Esophagus (tissue), 2 donors: ENCODE data around the gene GRIA3. TPM values are rescaled to one million over a fixed set of nuclear protein-coding genes. Genes with fewer than 3 reads are reported as not detected.
A peak's percentile ranks its signal among the peaks of the same experiment; 100 is the strongest.

Experiments used
- H3K27ac ChIP-seq, 2 donors: one replicate each; pipeline ENCODE4 v1.5.1; 2013; ENCODE audit warnings: low read depth in 2 of 2, mild to moderate bottlenecking in 2 of 2, inconsistent platforms in 1 of 2, low read length in 1 of 2, moderate library complexity in 1 of 2
- H3K27me3 ChIP-seq, 2 donors: one replicate each; pipeline ENCODE4 v1.6.1; 2013; ENCODE audit warnings: low read length in 2 of 2, control low read depth in 1 of 2, mild to moderate bottlenecking in 1 of 2; ENCODE audit not compliant: insufficient read depth in 2 of 2, control insufficient read depth in 1 of 2
- H3K36me3 ChIP-seq, 2 donors: one replicate each; pipeline ENCODE4 v1.6.1; 2013; ENCODE audit warnings: low read length in 1 of 2; ENCODE audit not compliant: control insufficient read depth in 2 of 2, insufficient read depth in 2 of 2
- H3K4me1 ChIP-seq, 2 donors: one replicate each; pipeline ENCODE4 v1.6.1; 2013; ENCODE audit warnings: low read length in 1 of 2; ENCODE audit not compliant: control insufficient read depth in 2 of 2, insufficient read depth in 2 of 2
- H3K4me3 ChIP-seq, 2 donors: one replicate each; pipeline ENCODE4 v1.5.1; 2013; ENCODE audit warnings: low read length in 2 of 2, mild to moderate bottlenecking in 2 of 2, low read depth in 1 of 2, moderate library complexity in 1 of 2
- H3K9me3 ChIP-seq, 2 donors: one replicate each; pipeline ENCODE4 v1.6.1; 2013; ENCODE audit warnings: mild to moderate bottlenecking in 2 of 2, low read depth in 1 of 2, low read length in 1 of 2, moderate library complexity in 1 of 2; ENCODE audit not compliant: control insufficient read depth in 2 of 2, insufficient read depth in 1 of 2
- WGBS, 2 donors: extraction: QIAGEN DNeasy Blood & Tissue Kit; methylation state at CpG; one replicate each; pipeline ENCODE4 v1.1.7; 2013; 5-methylcytosine and 5-hydroxymethylcytosine counted together
- polyA plus RNA-seq, 2 donors: library from polyadenylated mRNA; stranded (reverse); fragments of 200-250 nt; gene quantifications; one replicate each; pipeline ENCODE4 v1.2.3, GENCODE V29; 2013
- donor health status: healthy with polysubstance abuse.
- donor health status: Bipolar disorder and iron deficiency.

GRIA3 gene
- polyA plus RNA-seq, 2 donors: 0.05 TPM; not detected in 1

DNA sequence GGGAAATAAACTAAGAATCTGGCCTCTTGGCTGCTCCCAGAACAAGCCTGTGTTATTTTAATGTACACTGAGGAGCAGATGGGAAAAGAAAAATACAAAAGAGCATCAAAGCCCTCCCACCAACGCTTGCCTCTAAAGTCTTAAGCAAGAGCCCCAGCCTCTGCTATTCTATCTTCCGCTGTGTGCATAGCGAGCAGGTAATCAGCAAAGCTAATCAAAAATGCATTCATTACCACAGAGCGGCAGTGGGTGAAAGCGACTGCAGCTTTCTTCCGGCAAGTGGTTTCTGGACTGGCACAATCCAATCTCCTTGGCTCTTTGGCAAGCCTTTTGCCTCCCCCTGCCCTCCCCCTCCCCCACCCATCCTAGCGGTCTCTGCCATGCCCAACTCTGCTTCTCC lies 13.5 kb upstream of the GRIA3 start:
- WGBS, 2 donors: 57 to 61% methylated on average over 7 of the region's 7 CpGs
- Histone ChIP-seq H3K36me3 (no peaks in the 10 kb centered on the region), H3K27ac (no peak overlapping the region), H3K27me3 (no peaks in the 10 kb centered on the region), H3K9me3 (no peaks in the 10 kb centered on the region), H3K4me3 (no peak overlapping the region), H3K4me1 (no peaks in the 10 kb centered on the region)

DNA sequence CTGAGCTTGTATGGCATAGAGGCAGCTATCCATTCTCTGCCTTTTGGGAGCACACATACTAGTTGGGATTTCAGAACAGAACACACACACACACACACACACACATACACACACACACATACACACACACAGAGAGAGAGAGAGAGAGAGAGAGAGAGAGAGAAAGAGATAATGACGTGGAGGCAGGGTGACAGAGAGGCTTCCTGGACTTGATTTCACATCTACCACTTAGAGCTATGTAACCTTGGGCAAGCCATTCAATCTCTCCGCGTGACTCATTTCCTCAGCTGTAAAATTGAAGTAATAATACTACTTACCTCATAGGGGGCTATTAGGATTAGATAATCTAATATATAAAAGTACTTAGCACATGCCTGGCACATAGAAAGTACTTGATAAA lies 12.3 kb upstream of the GRIA3 start:
- no peaks in the 10 kb centered on the region for H3K36me3 ChIP-seq
- H3K4me3 ChIP-seq: no peak overlapping the region
- 64 to 76% methylated on average over 3 of the region's 3 CpGs for WGBS, 2 donors
- no peaks in the 10 kb centered on the region for H3K27me3 ChIP-seq
- H3K4me1 ChIP-seq: no peaks in the 10 kb centered on the region
- no peak overlapping the region for H3K27ac ChIP-seq
- H3K9me3 ChIP-seq: no peaks in the 10 kb centered on the region

GRCh38 chrX:123172869-123173268 lies 11.2 kb upstream of the GRIA3 start:
- no peaks in the 10 kb centered on the region for H3K4me1 ChIP-seq
- H3K27me3 ChIP-seq: no peaks in the 10 kb centered on the region
- H3K4me3 ChIP-seq: no peak overlapping the region
- 86 to 94% methylated on average over 2 of the region's 2 CpGs for WGBS, 2 donors
- no peak overlapping the region for H3K27ac ChIP-seq
- no peaks in the 10 kb centered on the region for H3K36me3 ChIP-seq
- H3K9me3 ChIP-seq: no peaks in the 10 kb centered on the region

GRCh38 chrX:123173833-123174232 lies 10.2 kb upstream of the GRIA3 start:
- H3K27me3 ChIP-seq: no peaks in the 10 kb centered on the region
- no peaks in the 10 kb centered on the region for H3K4me1 ChIP-seq
- H3K4me3 ChIP-seq: no peak overlapping the region
- H3K9me3 ChIP-seq: no peaks in the 10 kb centered on the region
- 23 to 46% methylated on average over 1 of the region's 1 CpG for WGBS, 2 donors
- no peak overlapping the region for H3K27ac ChIP-seq
- H3K36me3 ChIP-seq: no peaks in the 10 kb centered on the region

DNA sequence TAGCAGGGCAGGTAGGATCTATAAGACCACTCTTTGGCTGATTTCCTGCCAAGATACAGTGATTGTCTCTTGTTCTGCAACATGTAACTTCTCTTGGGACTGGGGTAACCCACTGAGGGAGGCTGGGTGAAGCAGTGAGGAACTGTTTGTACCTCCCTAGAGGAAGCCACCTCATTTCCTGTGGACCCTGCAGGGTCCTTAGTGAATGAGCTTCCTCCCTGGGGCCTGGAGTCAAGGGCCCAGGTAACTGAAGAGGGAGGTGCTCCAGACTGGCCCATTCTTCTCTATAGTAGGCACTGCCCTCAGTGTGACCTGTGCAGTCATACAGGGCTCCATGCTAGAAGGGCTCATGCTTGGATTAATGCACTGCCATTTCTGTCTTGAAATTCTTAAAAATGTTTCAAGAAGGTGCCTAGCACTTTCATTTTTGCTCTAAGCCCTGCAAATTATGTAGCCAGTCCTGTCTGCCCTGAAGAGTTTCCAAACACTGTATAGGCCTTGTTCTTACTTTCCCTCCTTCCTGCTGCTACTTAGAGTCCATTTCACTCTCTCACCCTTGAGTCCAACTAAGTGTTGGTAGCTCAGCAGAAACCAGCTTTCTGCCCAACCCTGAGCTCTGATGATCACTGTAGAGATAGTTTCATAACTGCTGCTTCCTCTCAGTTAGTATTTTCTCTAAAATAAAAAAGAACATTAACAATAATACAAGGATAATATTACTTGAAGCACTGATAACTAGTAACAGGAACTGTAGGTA lies 8.5 kb upstream of the GRIA3 start:
- Histone ChIP-seq H3K9me3 (no peaks in the 10 kb centered on the region), H3K36me3 (no peaks in the 10 kb centered on the region), H3K4me3 (no peak overlapping the region), H3K4me1 (no peaks in the 10 kb centered on the region), H3K27me3 (no peaks in the 10 kb centered on the region), H3K27ac (no peak overlapping the region)

DNA sequence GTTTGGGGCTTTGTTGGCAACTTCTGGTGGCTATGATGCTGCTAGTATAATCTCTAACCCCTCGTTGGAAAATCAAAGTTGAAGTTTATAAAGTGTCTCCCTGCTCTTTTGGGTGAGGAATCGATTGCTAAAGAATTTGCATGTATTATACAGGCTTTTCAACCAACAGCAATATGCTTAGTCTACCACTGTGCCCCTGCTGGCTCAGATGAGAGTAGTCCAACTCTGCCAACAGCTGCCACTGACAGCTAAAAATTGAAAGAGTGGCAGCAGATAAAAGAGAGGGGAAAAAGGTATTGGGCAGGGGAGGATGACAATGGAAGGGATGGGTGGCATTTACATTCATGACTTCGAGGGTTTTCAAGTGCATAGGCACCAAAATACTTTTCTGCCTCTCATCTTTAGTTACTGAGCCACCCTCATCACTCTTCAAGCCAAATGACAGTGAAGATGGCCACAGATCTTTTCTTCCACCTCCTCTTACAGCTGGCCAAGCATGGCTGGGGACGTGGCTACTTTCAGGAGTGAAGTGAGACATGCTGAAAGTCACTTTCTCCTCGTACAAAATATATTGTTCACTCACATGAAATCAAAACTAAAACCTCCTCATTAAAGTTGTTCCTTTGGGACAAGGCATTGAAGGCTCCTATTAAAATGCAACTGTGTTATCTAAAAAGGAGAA lies 2.7 kb upstream of the GRIA3 start:
- H3K36me3 ChIP-seq: no peaks in the 10 kb centered on the region
- no peak overlapping the region for H3K4me3 ChIP-seq
- H3K27me3 ChIP-seq: no peaks in the 10 kb centered on the region
- H3K27ac ChIP-seq: no peak overlapping the region
- no peaks in the 10 kb centered on the region for H3K4me1 ChIP-seq
- WGBS, 2 donors: 44 to 64% methylated on average over 5 of the region's 5 CpGs
- H3K9me3 ChIP-seq: peaks cover 0 to 2% of the 10 kb centered on the region in 2 donors

DNA sequence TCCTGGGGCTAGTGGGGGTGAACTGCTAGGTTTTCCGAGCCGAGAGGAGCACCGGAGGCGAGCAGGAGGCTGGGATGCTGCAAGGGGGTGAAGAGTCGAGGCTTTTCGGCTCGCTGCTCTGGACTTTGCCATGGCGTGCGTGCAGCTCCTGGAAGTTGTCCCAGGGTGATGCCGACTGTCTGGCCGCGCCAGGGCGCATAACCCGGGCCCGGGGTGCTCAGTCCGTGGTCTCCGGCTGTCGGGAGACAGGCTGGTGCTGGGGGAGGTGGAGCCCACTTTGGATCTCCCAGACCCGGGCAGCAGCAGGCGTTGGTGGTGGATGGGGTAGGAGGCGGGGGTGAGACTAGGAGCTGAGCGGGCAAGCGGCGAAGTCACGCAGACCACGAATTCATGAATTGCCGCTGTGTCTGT lies 793 bp downstream of the GRIA3 start:
- Histone ChIP-seq H3K27ac (no peak overlapping the region), H3K4me1 (no peaks in the 10 kb centered on the region), H3K27me3 (no peaks in the 10 kb centered on the region), H3K36me3 (no peaks in the 10 kb centered on the region), H3K4me3 (peak overlapping the region; percentile 20 to 31), H3K9me3 (peaks cover 0 to 2% of the 10 kb centered on the region in 2 donors)
- WGBS, 2 donors: 2 to 25% methylated on average over 26 to 27 of the region's 27 CpGs

- H3K9me3 ChIP-seq: peaks cover 0 to 2% of the 10 kb centered on the region in 2 donors
- H3K4me3 ChIP-seq: no peak overlapping the region
- no peak overlapping the region for H3K27ac ChIP-seq
- H3K27me3 ChIP-seq: no peaks in the 10 kb centered on the region
- WGBS, 2 donors: 57 to 59% methylated on average over 9 of the region's 9 CpGs
- no peaks in the 10 kb centered on the region for H3K4me1 ChIP-seq
- no peaks in the 10 kb centered on the region for H3K36me3 ChIP-seq
These were observed 1.6 kb downstream of the GRIA3 start for GRCh38 chrX:123185721-123186120.

GRCh38 chrX:123186801-123187200 lies 2.7 kb downstream of the GRIA3 start:
- Histone ChIP-seq H3K9me3 (peaks cover 0 to 2% of the 10 kb centered on the region in 2 donors), H3K36me3 (no peaks in the 10 kb centered on the region), H3K4me3 (no peak overlapping the region), H3K27me3 (no peaks in the 10 kb centered on the region), H3K27ac (no peak overlapping the region), H3K4me1 (no peaks in the 10 kb centered on the region)
- WGBS, 2 donors: 72 to 87% methylated on average over 3 of the region's 3 CpGs

GRCh38 chrX:123188081-123188480 lies 4.0 kb downstream of the GRIA3 start:
- H3K4me3 ChIP-seq: no peak overlapping the region
- H3K36me3 ChIP-seq: no peaks in the 10 kb centered on the region
- H3K27ac ChIP-seq: no peak overlapping the region
- H3K4me1 ChIP-seq: no peaks in the 10 kb centered on the region
- H3K9me3 ChIP-seq: peaks cover 0 to 2% of the 10 kb centered on the region in 2 donors
- H3K27me3 ChIP-seq: no peaks in the 10 kb centered on the region
- WGBS, 2 donors: 73 to 75% methylated on average over 3 of the region's 3 CpGs
